Hematopoietic multipotent progenitor cell treated with erythropoietin and hydrocortisone succinate and interleukin-3 and kit ligand, for 17 days (in vitro differentiated cells): ENCODE measurements around the gene CCL26.
A peak's percentile ranks its signal among the peaks of the same experiment; 100 is the strongest.
"Not testable (repeated sequence)": the region's sequence is repeated elsewhere in the genome, so short reads cannot be mapped to it uniquely, and the experiment has no call there.

Source experiments
- DNase-seq: peaks from one replicate; pipeline ENCODE4 v3.0.0-alpha.2; 2015; ENCODE audit warnings: low spot score

CCL26 gene

DNA sequence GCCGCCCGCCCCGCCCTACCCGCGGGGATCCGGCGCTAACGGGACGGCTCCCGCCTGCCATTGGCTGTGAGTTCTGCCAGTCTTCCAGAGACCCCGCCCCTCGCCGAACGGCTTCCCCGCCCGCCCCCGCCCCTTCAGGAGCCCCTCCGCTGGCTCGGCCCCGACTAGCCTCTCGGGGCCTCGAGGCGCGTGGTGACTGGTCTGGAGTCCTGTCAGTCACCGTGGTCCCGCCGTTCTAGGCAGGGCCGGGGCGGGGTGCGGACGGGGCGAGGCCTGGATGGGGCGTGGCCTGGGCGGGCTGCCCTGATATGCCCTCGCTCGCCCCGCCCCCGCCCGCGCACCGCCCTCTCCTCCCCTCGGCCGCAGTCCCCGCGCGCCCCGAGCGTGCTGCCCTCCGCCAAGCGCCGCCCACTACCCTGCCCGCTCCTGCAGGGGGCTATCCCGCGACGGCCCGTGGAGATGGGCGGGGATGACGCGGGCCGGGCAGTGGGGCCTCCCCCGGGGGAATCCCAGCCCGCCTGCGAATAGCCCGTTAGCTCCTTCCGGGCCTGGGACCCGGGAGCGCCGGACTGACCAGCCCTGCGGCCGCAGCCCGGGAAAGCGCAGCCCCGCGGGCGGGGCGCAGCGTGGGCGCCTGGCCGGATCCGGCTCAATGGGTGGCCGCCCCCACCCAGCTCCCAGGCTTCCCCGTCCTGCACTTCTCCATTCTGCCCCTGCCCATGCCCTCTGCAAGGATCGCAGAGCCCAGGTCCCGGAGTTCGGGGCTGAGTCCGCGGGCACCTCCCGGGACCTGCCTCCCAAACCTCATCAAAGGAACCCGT is 32.8 kb downstream of the CCL26 start:
- peak; percentile 97 for DNase-seq

GRCh38 chr7:75738604-75738974 is 33.4 kb downstream of the CCL26 start, which contains the start of gene HIP1:
Gene HIP1 (minus strand): TSS chr7:75738941. CDS start chr7:75738920, 21 bp downstream.
- no peak for DNase-seq

- DNase-seq = peak; percentile 8
Measured at GRCh38 chr7:75737856-75738603, 34.0 kb downstream of the CCL26 start.

DNA sequence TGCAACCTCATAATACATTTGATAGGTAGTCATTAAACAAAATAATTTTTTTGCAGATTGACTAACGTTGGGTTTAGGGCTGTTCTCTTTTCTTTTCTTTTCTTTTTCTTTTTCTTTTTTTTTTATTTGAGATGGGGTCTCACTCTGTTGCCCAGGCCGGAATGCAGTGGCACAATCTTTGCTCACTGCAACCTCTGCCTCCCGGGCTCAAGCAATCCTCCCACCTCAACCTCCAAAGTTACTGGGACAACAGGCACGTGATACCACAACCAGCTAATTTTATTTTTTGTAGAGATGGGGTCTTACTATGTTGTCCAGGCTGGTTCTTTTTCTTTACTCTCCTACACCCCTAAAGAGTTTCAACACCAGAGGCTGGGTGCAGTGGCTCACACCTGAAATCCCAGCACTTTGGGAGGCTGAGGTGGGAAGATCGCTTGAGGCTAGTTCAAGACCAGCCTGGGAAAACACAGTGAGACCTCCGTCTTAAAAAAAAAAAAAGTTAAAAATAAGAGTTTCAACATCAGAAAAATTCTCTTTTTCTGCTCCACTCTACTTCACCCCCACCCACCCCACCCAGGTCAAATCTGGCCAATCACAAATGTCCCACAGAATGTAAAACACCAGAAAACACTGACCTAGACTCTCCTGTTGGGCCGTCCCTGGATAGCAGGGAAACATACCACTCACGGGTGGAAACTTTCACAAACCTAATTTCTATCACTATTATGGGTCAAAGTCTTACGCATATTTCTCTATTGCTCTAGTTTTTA is 36.2 kb downstream of the CCL26 start:
- DNase-seq = no peak

DNA sequence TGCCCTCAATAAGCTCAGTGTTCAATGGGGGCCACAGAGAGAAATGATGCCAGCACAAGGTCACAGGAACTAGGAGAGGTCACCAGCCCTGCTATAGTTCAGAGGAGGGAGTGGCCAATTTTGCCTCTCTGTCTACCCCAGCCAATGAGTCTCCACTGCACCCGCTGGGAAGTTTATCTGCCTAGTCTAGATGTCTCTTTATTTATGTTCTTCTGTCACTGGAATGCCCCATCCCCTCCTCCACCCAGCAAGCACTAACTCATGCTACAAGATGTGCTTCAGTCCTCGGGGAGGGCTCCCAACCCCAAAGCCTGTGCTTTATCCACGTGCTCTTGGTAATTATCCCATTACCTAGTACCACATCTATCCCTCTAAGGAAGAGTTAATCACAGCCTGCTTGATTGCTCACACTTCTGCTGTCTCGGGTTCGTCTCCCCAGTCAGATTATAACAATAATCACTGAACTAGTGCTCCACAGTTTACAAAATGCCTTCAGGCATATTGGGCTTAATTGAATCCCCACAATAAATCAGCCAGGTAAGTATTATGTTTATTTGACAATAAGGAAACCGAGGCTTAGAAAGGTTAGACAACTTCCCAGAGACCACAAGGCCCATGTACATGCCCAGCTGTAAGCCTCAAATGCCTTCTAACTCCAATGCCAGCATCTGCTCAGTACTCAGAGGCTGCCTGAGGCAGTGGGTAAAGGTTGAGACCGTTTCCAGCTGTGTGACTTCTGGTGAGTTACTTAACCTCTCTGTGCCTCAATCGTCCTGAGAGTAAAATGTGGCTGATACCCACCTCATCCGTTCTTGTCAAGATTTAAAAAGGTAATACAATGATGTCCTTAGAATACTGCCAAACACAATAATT is 37.2 kb downstream of the CCL26 start:
- no peak for DNase-seq

DNA sequence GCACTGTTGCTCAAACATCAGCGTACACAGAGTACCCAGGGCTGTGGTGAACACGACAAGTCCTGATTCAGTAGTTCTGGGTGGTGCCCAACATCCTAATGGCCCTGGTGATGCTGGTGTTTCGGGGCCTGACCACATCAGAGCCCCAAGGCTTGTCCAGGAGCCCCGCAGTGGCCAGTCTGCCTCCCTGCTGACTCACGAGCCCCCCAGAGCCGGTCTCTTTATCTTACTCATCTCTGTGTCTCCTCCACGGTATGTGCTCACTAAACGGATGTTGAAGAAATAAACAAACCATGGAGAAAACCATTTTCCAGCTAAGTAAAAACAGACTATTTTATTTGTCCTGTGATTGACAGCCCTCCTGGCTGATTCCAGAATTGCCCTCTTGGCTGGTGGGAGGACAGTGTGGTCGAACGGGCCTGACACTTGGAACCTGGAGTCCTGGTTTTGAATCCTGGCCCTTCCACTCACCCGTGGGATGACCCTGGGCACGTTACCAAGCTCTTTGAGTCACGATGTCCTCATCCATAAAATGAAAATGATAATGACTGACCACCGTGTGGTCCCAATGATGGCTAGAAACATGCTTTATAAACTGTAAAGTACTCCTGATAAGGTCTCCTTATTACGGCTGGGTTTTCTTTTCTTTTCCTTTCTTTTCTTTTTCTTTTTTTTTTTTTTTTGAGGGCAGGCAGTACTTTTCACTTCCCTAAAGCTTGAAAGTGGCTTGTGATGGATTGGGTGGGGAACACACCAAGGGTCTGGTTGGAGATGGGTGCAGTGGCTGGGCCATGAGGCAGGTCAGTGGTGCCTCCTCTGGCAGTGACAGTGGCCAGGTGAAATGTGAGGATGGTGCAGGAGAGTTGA is 39.0 kb downstream of the CCL26 start:
- no peak for DNase-seq

- no peak for DNase-seq
Measured at GRCh38 chr7:75732016-75732521, 39.9 kb downstream of the CCL26 start.

DNA sequence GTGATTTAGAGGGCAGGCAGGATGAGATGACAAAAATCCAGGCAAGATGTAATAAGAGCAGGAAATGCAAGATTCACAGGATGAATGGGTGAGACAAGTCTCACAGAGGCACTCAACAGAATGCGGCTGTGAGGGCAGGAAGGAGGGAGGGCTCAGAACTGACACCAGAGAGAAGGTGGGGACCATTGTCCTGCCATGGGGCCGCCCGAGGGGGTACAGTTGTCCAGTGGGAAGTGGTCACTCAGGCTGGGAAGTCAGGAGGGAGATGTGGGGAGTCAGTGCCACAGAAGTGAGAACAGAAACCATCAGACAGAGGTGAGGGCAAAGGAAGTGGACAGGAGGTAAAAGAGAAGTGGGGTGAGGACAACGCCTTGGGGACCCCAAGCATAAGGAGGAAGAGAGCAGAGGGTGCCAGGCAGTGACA is 42.1 kb downstream of the CCL26 start:
- DNase-seq = no peak

DNA sequence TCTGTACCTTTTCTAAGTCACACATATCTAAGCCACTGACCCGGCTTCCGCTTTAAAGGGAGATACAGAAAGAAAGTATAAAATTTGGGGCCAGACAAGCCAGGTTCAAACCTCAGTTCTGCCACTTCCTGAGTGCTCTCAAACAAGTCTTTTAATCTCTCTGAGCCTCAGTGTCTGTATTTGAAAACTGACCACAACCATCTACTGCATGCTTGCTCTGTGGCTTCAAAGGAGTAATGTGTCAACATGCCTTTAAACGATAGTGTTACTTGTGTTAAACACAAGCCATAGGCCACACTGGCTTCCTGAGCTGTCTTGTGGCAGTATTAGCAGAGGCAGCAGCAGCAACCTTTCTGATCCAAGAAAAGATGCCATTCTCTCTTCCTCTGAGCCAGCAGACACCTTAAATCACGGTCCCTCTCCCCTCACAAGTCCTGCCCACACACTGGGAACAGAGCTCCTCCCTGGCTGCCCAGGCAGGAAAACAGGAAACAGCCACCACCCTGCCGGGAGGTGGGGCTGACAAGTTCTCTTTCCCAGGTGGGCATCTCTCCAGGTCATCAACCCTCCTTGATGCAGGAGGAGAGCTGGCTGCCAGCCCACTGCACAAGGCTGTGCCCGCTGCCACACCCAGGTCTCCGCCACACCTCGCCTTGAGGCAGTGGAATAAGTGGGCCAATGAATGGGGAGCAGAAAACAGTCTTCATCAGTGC is 44.0 kb downstream of the CCL26 start:
- no peak for DNase-seq

- DNase-seq = not testable (repeated sequence)
Measured at GRCh38 chr7:75727351-75727750, 44.7 kb downstream of the CCL26 start.

- DNase-seq = no peak
Measured at GRCh38 chr7:75725306-75725705, 46.7 kb downstream of the CCL26 start.

DNA sequence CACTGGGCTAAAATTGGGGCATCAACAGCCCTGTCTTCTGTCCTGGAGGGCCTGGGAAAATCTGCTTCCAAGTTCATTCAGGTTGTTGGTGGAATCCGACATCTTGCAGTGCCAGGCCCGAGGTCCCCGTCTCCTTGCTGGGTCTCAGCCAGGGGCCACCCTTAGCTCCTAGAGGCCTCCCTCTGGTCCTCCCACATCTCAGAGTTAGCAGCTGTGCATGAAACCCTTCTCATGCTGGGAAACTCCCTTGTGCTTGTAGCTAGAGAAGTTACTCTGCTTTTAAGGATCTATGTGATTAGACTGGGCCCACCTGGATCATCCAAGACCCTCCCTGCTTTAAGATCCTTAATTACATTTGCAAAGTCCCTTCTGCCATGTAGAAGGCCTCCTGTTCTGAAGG is 48.6 kb downstream of the CCL26 start:
- no peak for DNase-seq

GRCh38 chr7:75722373-75722772 is 49.6 kb downstream of the CCL26 start:
- no peak for DNase-seq

DNA sequence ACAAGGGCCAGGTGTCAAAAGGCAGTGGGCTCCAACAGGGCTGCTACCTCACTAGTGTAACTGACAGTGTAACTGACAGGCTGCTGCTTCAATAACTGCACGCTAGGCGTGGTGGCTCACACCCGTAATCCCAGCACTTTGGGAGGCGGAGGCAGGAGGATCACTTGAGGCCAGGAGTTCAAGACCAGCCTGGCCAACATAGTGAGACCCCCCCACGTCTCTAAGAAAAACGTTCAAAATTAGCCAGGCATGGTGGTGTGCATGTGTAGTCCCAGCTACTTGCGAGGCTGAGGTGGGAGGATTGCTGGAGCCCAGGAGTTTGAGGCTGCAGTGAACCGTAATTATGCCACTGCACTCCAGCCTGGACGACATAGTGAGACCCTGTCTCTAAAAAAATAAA is 50.1 kb downstream of the CCL26 start:
- not testable (repeated sequence) for DNase-seq

- no peak for DNase-seq
Measured at GRCh38 chr7:75721426-75721825, 50.6 kb downstream of the CCL26 start.

DNA sequence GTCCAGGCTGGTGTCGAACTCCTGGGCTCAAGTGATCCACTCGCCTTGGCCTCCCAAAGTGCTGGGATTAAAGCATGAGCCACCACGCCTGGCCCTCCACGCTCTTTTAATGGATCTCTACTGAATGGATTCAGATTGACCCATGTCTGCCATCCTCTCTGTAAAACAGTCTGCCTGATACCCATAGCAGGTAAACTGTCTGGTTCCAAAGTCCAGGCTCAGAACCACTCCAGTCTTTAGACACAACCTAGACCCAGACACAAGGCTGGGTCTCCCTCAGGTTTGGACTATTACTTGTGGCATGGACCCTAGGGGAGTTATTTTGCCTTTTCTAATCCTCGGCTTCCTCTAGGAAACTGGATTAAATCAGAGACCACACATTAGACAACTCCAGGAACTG is 52.4 kb downstream of the CCL26 start:
- no peak for DNase-seq
